Keratinocyte (primary cell): ENCODE results near the gene UHMK1.

Experiments
- CTCF ChIP-seq, 3 experiments: IDR thresholded peaks in 1 of 3; conservative IDR thresholded peaks in 1 of 3; optimal IDR thresholded peaks in 1 of 3; 2 replicates in 2 of 3; 3 replicates in 1 of 3; pipeline versions ENCODE3 to v1.5.1; 2011; ENCODE audit warnings: low read length in 3 of 3, mild to moderate bottlenecking in 3 of 3, moderate library complexity in 2 of 3, control low read depth in 1 of 3, inconsistent platforms in 1 of 3; ENCODE audit not compliant: insufficient read depth in 2 of 3; ENCODE audit errors: extremely low read depth in 1 of 3
- EZH2 ChIP-seq: IDR thresholded peaks from one replicate; pipeline ENCODE4 v1.6.1; 2012; ENCODE audit warnings: inconsistent platforms, mild to moderate bottlenecking, low read length, moderate library complexity

GRCh38 chr1:162571696-162572095 is 74.1 kb downstream of the UHMK1 start:
- no peak for TF ChIP-seq CTCF (optimal IDR thresholded peaks at IDR 0.05 in 1 of 3, IDR thresholded peaks at IDR 0.05 in 1 of 3, conservative IDR thresholded peaks at IDR 0.05 in 1 of 3; ENCODE audit: extremely low read depth in 1 of 3, insufficient read depth in 2 of 3, low read length in 3 of 3)
- no peak for TF ChIP-seq EZH2
